H1 (cell line): ENCODE data around the gene ZNF385B. TPM values are rescaled to one million over a fixed set of nuclear protein-coding genes. Genes with fewer than 3 reads are reported as not detected.

Experiments used
- SIX5 ChIP-seq: IDR thresholded peaks from 2 replicates; pipeline ENCODE4 v1.6.1; 2011; ENCODE audit warnings: mild to moderate bottlenecking, low read depth, low read length
- polyA plus RNA-seq, 7 experiments: library from polyadenylated mRNA; depleted of rRNA in 3 of 7; stranded (reverse) in 5 of 7; unstranded in 2 of 7; fragments of >200 nt in 5 of 7; fragments of 200-250 nt in 2 of 7; gene quantifications; 1 replicate in 5 of 7; 2 replicates in 1 of 7; 4 replicates in 1 of 7; pipeline versions ENCODE4 v1.2.1 to v1.2.3, GENCODE V29; 2011 to 2013; ENCODE audit warnings: missing spikeins in 2 of 7, mixed read lengths in 2 of 7
- total RNA-seq: library from RNA; stranded (reverse); fragmentation: NEBNext Ultra II Directional; extraction: Animal tissue kit (Norgen Biotek cat#: 25700); gene quantifications from 2 replicates; pipeline ENCODE4 v1.2.1, GENCODE V29; 2021
- TF ChIP-seq, protein P1 (sequence below): fragments of 300-600 bp; sonication (generic); IDR thresholded peaks from 2 replicates; pipeline ENCODE4 v1.7.1; 2012; ENCODE audit warnings: low read length, moderate library complexity, mild to moderate bottlenecking, inconsistent platforms; ENCODE audit not compliant: insufficient replicate concordance
- TF ChIP-seq, protein P2 (sequence below): IDR thresholded peaks from 2 replicates; pipeline ENCODE4 v1.6.1; 2012; ENCODE audit warnings: low read length, inconsistent platforms
- TF ChIP-seq, protein P3 (sequence below): IDR thresholded peaks from 2 replicates; pipeline ENCODE4 v1.6.1; 2011; ENCODE audit warnings: low read length, improper control_type of control experiment

Gene ZNF385B
- total and polyA plus RNA-seq, 2 of the 8 experiments (the other 6 are each of a cell fraction or from before 2014, with no cell fraction given), result 1.1 to 3.7 TPM

DNA sequence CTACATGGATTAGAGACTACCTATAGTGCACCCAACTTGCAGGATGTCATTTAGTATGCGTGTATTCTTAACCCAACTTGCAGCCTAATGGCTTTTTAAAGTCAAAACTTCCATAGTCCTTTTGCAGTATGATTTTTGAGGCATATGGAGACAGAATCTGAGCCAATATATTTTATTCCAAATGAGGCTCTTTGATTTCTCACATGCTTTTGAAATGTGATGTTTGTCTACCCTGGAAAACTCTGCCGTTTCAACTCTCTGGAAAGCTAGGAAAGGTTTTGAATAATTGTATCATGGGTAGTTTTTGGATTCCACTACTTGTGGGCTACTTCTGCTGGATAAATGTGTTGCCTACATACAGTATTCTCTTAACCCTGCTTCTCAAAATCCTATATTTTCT lies 206.6 kb downstream of the ZNF385B start (continued):
- TF ChIP-seq, protein P1, sequence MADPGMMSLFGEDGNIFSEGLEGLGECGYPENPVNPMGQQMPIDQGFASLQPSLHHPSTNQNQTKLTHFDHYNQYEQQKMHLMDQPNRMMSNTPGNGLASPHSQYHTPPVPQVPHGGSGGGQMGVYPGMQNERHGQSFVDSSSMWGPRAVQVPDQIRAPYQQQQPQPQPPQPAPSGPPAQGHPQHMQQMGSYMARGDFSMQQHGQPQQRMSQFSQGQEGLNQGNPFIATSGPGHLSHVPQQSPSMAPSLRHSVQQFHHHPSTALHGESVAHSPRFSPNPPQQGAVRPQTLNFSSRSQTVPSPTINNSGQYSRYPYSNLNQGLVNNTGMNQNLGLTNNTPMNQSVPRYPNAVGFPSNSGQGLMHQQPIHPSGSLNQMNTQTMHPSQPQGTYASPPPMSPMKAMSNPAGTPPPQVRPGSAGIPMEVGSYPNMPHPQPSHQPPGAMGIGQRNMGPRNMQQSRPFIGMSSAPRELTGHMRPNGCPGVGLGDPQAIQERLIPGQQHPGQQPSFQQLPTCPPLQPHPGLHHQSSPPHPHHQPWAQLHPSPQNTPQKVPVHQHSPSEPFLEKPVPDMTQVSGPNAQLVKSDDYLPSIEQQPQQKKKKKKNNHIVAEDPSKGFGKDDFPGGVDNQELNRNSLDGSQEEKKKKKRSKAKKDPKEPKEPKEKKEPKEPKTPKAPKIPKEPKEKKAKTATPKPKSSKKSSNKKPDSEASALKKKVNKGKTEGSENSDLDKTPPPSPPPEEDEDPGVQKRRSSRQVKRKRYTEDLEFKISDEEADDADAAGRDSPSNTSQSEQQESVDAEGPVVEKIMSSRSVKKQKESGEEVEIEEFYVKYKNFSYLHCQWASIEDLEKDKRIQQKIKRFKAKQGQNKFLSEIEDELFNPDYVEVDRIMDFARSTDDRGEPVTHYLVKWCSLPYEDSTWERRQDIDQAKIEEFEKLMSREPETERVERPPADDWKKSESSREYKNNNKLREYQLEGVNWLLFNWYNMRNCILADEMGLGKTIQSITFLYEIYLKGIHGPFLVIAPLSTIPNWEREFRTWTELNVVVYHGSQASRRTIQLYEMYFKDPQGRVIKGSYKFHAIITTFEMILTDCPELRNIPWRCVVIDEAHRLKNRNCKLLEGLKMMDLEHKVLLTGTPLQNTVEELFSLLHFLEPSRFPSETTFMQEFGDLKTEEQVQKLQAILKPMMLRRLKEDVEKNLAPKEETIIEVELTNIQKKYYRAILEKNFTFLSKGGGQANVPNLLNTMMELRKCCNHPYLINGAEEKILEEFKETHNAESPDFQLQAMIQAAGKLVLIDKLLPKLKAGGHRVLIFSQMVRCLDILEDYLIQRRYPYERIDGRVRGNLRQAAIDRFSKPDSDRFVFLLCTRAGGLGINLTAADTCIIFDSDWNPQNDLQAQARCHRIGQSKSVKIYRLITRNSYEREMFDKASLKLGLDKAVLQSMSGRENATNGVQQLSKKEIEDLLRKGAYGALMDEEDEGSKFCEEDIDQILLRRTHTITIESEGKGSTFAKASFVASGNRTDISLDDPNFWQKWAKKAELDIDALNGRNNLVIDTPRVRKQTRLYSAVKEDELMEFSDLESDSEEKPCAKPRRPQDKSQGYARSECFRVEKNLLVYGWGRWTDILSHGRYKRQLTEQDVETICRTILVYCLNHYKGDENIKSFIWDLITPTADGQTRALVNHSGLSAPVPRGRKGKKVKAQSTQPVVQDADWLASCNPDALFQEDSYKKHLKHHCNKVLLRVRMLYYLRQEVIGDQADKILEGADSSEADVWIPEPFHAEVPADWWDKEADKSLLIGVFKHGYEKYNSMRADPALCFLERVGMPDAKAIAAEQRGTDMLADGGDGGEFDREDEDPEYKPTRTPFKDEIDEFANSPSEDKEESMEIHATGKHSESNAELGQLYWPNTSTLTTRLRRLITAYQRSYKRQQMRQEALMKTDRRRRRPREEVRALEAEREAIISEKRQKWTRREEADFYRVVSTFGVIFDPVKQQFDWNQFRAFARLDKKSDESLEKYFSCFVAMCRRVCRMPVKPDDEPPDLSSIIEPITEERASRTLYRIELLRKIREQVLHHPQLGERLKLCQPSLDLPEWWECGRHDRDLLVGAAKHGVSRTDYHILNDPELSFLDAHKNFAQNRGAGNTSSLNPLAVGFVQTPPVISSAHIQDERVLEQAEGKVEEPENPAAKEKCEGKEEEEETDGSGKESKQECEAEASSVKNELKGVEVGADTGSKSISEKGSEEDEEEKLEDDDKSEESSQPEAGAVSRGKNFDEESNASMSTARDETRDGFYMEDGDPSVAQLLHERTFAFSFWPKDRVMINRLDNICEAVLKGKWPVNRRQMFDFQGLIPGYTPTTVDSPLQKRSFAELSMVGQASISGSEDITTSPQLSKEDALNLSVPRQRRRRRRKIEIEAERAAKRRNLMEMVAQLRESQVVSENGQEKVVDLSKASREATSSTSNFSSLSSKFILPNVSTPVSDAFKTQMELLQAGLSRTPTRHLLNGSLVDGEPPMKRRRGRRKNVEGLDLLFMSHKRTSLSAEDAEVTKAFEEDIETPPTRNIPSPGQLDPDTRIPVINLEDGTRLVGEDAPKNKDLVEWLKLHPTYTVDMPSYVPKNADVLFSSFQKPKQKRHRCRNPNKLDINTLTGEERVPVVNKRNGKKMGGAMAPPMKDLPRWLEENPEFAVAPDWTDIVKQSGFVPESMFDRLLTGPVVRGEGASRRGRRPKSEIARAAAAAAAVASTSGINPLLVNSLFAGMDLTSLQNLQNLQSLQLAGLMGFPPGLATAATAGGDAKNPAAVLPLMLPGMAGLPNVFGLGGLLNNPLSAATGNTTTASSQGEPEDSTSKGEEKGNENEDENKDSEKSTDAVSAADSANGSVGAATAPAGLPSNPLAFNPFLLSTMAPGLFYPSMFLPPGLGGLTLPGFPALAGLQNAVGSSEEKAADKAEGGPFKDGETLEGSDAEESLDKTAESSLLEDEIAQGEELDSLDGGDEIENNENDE, result no peak
- TF ChIP-seq, protein P2, sequence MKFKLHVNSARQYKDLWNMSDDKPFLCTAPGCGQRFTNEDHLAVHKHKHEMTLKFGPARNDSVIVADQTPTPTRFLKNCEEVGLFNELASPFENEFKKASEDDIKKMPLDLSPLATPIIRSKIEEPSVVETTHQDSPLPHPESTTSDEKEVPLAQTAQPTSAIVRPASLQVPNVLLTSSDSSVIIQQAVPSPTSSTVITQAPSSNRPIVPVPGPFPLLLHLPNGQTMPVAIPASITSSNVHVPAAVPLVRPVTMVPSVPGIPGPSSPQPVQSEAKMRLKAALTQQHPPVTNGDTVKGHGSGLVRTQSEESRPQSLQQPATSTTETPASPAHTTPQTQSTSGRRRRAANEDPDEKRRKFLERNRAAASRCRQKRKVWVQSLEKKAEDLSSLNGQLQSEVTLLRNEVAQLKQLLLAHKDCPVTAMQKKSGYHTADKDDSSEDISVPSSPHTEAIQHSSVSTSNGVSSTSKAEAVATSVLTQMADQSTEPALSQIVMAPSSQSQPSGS, result no peak
- TF ChIP-seq, protein P3, sequence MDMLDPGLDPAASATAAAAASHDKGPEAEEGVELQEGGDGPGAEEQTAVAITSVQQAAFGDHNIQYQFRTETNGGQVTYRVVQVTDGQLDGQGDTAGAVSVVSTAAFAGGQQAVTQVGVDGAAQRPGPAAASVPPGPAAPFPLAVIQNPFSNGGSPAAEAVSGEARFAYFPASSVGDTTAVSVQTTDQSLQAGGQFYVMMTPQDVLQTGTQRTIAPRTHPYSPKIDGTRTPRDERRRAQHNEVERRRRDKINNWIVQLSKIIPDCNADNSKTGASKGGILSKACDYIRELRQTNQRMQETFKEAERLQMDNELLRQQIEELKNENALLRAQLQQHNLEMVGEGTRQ, result no peak
- no peak for TF ChIP-seq SIX5
